HepG2 (cell line): ENCODE data around the gene ASTN2. TPM values are rescaled to one million over a fixed set of nuclear protein-coding genes. Genes with fewer than 3 reads are reported as not detected.

Source experiments
- ATAC-seq: fragments of 200-7000 bp; cut with Tn5 transposase; 3 replicates; pipeline ENCODE4 v1.9.1; 2020; ENCODE audit warnings: mild to moderate bottlenecking, moderate library complexity
- BruUV-seq: library from RNA; stranded (reverse); fragments of 400-500 nt; replicated peaks from 2 replicates; lab custom pipeline; 2021; lab: Mats Ljungman, UMichigan
- CTCF ChIA-PET: fragments of 300-600 bp; formaldehyde crosslinking; extraction: SDS; loops from one replicate; lab custom pipeline; 2021; ENCODE audit warnings: low total read pairs, inconsistent platforms, low intra/inter-chr PET ratio; lab: Yijun Ruan, JAX
- POLR2A ChIA-PET: fragments of 350-600 bp; sonication (Branson Sonifier 250); formaldehyde crosslinking; loops from one replicate; lab custom pipeline; 2020; ENCODE audit warnings: antibody characterized with exemption, inconsistent platforms; lab: Yijun Ruan, JAX
- DNase-seq: peaks from one replicate; pipeline ENCODE4 v3.0.0-alpha.2; 2015; ENCODE audit warnings: low spot score
- FAIRE-seq: peaks from 3 replicates; lab custom pipeline; 2011; peaks lifted over from hg19 to GRCh38; lab: Jason Lieb, UNC
- H2AFZ ChIP-seq: one replicate; pipeline ENCODE4 v1.6.1; 2011; ENCODE audit warnings: low read length, inconsistent platforms
- H3K27ac ChIP-seq: fragments of 300-600 bp; 3 replicates; pipeline ENCODE4 v1.8.0; 2011; ENCODE audit warnings: mixed run types, mild to moderate bottlenecking, mixed read lengths, low read length, inconsistent platforms; ENCODE audit not compliant: insufficient read depth; ENCODE audit errors: extremely low read length
- H3K27me3 ChIP-seq, 2 experiments: fragments of 200-600 bp in 1 of 2; 2 replicates in 1 of 2; 3 replicates in 1 of 2; pipeline versions ENCODE4 v1.6.0 to v1.8.0; 2011; ENCODE audit warnings: low read length in 2 of 2, mild to moderate bottlenecking in 2 of 2, moderate library complexity in 2 of 2, inconsistent platforms in 1 of 2; ENCODE audit not compliant: insufficient read depth in 2 of 2, control insufficient read depth in 1 of 2
- H3K36me3 ChIP-seq, 2 experiments: fragments of 200-600 bp in 1 of 2; replicated peaks in 1 of 2; 2 replicates in 1 of 2; 3 replicates in 1 of 2; pipeline versions ENCODE4 v1.5.1 to v1.8.0; 2011; ENCODE audit warnings: low read length in 2 of 2, inconsistent platforms in 1 of 2; ENCODE audit not compliant: insufficient read depth in 2 of 2, control insufficient read depth in 1 of 2
- H3K4me1 ChIP-seq: 2 replicates; pipeline ENCODE4 v1.5.1; 2012; ENCODE audit warnings: low read length, inconsistent platforms; ENCODE audit not compliant: insufficient read depth
- H3K4me2 ChIP-seq: 2 replicates; pipeline ENCODE4 v1.6.0; 2011; ENCODE audit warnings: low read depth, low read length, inconsistent platforms
- H3K4me3 ChIP-seq, 3 experiments: fragments of 200-600 bp in 1 of 3; sonication (generic), shearing (Covaris generic) in 1 of 3; replicated peaks in 1 of 3; 2 replicates each; pipeline ENCODE4 v1.5.1; 2011 to 2016; ENCODE audit warnings: low read length in 3 of 3, inconsistent platforms in 2 of 3, low read depth in 2 of 3, mild to moderate bottlenecking in 2 of 3, control low read depth in 1 of 3, mixed read lengths in 1 of 3; ENCODE audit not compliant: insufficient read depth in 1 of 3
- H3K79me2 ChIP-seq: one replicate; pipeline ENCODE4 v1.6.1; 2011; ENCODE audit warnings: low read length, inconsistent platforms; ENCODE audit not compliant: insufficient read depth
- H3K9ac ChIP-seq: 2 replicates; pipeline ENCODE4 v1.6.0; 2011; ENCODE audit warnings: mild to moderate bottlenecking, low read depth, low read length, inconsistent platforms; ENCODE audit not compliant: insufficient read depth
- H3K9me3 ChIP-seq: 2 replicates; pipeline ENCODE4 v1.5.1; 2012; ENCODE audit warnings: mild to moderate bottlenecking, low read length
- H4K20me1 ChIP-seq: 2 replicates; pipeline ENCODE4 v1.6.0; 2011; ENCODE audit warnings: inconsistent platforms, mild to moderate bottlenecking, low read length, moderate library complexity; ENCODE audit not compliant: insufficient read depth
- FOXO1 ChIP-seq: sonication (generic); formaldehyde crosslinking; IDR thresholded peaks from 2 replicates; pipeline ENCODE4 v1.4.0; 2020; ENCODE audit warnings: missing genetic modification reagents
- NFYC ChIP-seq: IDR thresholded peaks from 2 replicates; pipeline ENCODE4 v1.6.1; 2016; ENCODE audit warnings: missing genetic modification reagents, missing compliant biosample characterization
- TFAP4 ChIP-seq: sonication (generic); IDR thresholded peaks from 2 replicates; pipeline ENCODE4 v1.6.1; 2016; ENCODE audit warnings: low read depth, borderline replicate concordance
- ZNF296 ChIP-seq: sonication (generic); formaldehyde crosslinking; conservative IDR thresholded peaks from 2 replicates; pipeline ENCODE4 v1.5.0; 2020; ENCODE audit warnings: mild to moderate bottlenecking, missing genetic modification reagents
- ZNF569 ChIP-seq: sonication (generic); formaldehyde crosslinking; IDR thresholded peaks from 2 replicates; pipeline ENCODE4 v1.5.0; 2020; ENCODE audit warnings: mild to moderate bottlenecking, missing genetic modification reagents, moderate library complexity, borderline replicate concordance
- in situ Hi-C: cut with HindIII; loops from 2 replicates; pipeline ENCODE4 v1.10.0; 2017; ENCODE audit warnings: low pct_unique_long_range_greater_than_20kb; ENCODE audit not compliant: extremely low pct_ligation_motif_present
- intact Hi-C: fragments of 100-400 bp; cut with micrococcal nuclease; formaldehyde crosslinking; loops from one replicate; pipeline ENCODE4 v1.10.0; 2022; ENCODE audit not compliant: unreplicated experiment
- polyA plus RNA-seq, 8 experiments: library from polyadenylated mRNA; depleted of rRNA in 3 of 8; stranded (reverse) in 7 of 8; unstranded in 1 of 8; fragments of >200 nt; fragmentation: Illumina TruSeq in 4 of 8; extraction: Trizol in 4 of 8; gene quantifications; 2 replicates each; pipeline versions ENCODE4 v1.2.1 to v1.2.3, GENCODE V29; 2011 to 2016; ENCODE audit warnings: low read depth in 4 of 8, missing spikeins in 1 of 8, mixed read lengths in 1 of 8; ENCODE audit not compliant: insufficient read depth in 1 of 8
- total RNA-seq, 5 experiments: library from RNA; depleted of rRNA; stranded (reverse); fragments of >200 nt; fragmentation: Illumina TruSeq; extraction: Trizol; gene quantifications; 2 replicates each; pipeline ENCODE4 v1.2.3, GENCODE V29; 2016; ENCODE audit warnings: low read depth in 1 of 5
- TF ChIP-seq, protein P1 (sequence below): sonication (generic); formaldehyde crosslinking; conservative IDR thresholded peaks from 2 replicates; pipeline ENCODE4 v1.4.0; 2020; ENCODE audit warnings: mild to moderate bottlenecking, missing genetic modification reagents, moderate library complexity

Gene ASTN2
- total and polyA plus RNA-seq, 2 of the 13 experiments (the other 11 are each of a cell fraction or from before 2014, with no cell fraction given): 5.2 to 13.5 TPM

DNA sequence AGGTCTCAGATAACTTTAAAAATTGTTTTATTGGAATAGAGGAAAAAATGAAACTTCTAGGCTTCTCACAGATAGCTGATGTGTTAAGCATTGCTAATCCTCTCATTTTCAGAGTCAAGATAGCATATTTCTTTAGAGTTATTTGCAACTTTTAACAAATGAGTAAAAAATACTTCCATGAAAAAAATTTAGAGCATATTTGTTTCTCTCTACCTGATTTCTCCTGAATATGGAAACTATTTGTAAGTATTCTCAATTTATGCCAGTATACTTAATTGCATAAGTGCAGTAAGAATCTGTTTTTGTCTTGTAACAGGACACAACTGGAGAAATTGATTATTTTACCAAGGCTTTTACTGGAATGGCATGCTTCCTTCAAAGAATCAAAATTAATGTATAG, 731.3 kb downstream of the ASTN2 start:
- no peak for FAIRE-seq
- Histone ChIP-seq H3K9ac (no peak overlapping the region), H3K27ac (no peak overlapping the region), H3K4me1 (peaks cover 29% of the 10 kb centered on the region), H3K79me2 (peaks cover 17% of the 10 kb centered on the region), H4K20me1 (no peaks in the 10 kb centered on the region), H2AFZ (no peak overlapping the region), H3K4me2 (no peak overlapping the region), H3K9me3 (peaks cover 5% of the 10 kb centered on the region; the same call in 1 of the 2 replicates), H3K4me3 (no peak overlapping the region), H3K36me3 (no peaks in the 10 kb centered on the region), H3K27me3 (no peaks in the 10 kb centered on the region; a peak in 1 of 5 replicates)
- no peak for ATAC-seq
- no peak for TF ChIP-seq NFYC (CRISPR knock-in tag)
- TF ChIP-seq, protein P1, sequence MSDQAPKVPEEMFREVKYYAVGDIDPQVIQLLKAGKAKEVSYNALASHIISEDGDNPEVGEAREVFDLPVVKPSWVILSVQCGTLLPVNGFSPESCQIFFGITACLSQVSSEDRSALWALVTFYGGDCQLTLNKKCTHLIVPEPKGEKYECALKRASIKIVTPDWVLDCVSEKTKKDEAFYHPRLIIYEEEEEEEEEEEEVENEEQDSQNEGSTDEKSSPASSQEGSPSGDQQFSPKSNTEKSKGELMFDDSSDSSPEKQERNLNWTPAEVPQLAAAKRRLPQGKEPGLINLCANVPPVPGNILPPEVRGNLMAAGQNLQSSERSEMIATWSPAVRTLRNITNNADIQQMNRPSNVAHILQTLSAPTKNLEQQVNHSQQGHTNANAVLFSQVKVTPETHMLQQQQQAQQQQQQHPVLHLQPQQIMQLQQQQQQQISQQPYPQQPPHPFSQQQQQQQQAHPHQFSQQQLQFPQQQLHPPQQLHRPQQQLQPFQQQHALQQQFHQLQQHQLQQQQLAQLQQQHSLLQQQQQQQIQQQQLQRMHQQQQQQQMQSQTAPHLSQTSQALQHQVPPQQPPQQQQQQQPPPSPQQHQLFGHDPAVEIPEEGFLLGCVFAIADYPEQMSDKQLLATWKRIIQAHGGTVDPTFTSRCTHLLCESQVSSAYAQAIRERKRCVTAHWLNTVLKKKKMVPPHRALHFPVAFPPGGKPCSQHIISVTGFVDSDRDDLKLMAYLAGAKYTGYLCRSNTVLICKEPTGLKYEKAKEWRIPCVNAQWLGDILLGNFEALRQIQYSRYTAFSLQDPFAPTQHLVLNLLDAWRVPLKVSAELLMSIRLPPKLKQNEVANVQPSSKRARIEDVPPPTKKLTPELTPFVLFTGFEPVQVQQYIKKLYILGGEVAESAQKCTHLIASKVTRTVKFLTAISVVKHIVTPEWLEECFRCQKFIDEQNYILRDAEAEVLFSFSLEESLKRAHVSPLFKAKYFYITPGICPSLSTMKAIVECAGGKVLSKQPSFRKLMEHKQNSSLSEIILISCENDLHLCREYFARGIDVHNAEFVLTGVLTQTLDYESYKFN (CRISPR knock-in tag): no peak
- no peak for TF ChIP-seq FOXO1 (CRISPR knock-in tag)
- TF ChIP-seq TFAP4: no peak
- no peak for TF ChIP-seq ZNF296 (CRISPR knock-in tag)
- TF ChIP-seq ZNF569 (CRISPR knock-in tag): no peak
- ChIA-PET CTCF (no interaction called here), POLR2A (no interaction called here)
- intact Hi-C loops: no loop called here
- BruUV-seq: no TSS peak
- in situ Hi-C loops: no loop called here
- no peak for DNase-seq
